HG02981 (cell line): Measurements from ENCODE around the gene CRIM1.

Source experiments
- ATAC-seq: cut with Tn5 transposase; IDR thresholded peaks from one replicate; pipeline ENCODE4 v1.9.1; 2021; ENCODE audit warnings: mild to moderate bottlenecking, moderate library complexity; ENCODE audit not compliant: unreplicated experiment

Gene CRIM1

GRCh38 chr2:36511858-36512603 is 156.5 kb downstream of the CRIM1 start:
- ATAC-seq, result no peak

GRCh38 chr2:36512705-36513104 is 157.1 kb downstream of the CRIM1 start:
- ATAC-seq, result no peak

GRCh38 chr2:36513661-36514060 is 158.1 kb downstream of the CRIM1 start:
- ATAC-seq, result no peak

GRCh38 chr2:36515538-36515937 is 160.0 kb downstream of the CRIM1 start:
- ATAC-seq, result no peak

GRCh38 chr2:36516136-36516870 is 160.7 kb downstream of the CRIM1 start:
- no peak for ATAC-seq

GRCh38 chr2:36520431-36520830 is 164.9 kb downstream of the CRIM1 start:
- no peak for ATAC-seq

GRCh38 chr2:36523153-36523552 is 167.6 kb downstream of the CRIM1 start:
- no peak for ATAC-seq

- no peak for ATAC-seq
These were observed 169.7 kb downstream of the CRIM1 start for GRCh38 chr2:36525245-36525644.

GRCh38 chr2:36526226-36526625 is 170.6 kb downstream of the CRIM1 start:
- ATAC-seq, result no peak

- peak; percentile 74 for ATAC-seq
These were observed 172.7 kb downstream of the CRIM1 start for GRCh38 chr2:36528274-36528673.

- ATAC-seq, result no peak
These were observed 173.3 kb downstream of the CRIM1 start for GRCh38 chr2:36528766-36529392.

- peak; percentile 68 for ATAC-seq
These were observed 174.8 kb downstream of the CRIM1 start for GRCh38 chr2:36530178-36530982.

GRCh38 chr2:36530983-36531354 is 175.4 kb downstream of the CRIM1 start:
- no peak for ATAC-seq

GRCh38 chr2:36534275-36534799 is 178.8 kb downstream of the CRIM1 start:
- no peak for ATAC-seq

GRCh38 chr2:36535099-36535498 is 179.5 kb downstream of the CRIM1 start:
- ATAC-seq, result no peak

- ATAC-seq, result no peak
These were observed 181.2 kb downstream of the CRIM1 start for GRCh38 chr2:36536776-36537175.

- no peak for ATAC-seq
These were observed 182.8 kb downstream of the CRIM1 start for GRCh38 chr2:36538335-36538734.

- peak; percentile 82 for ATAC-seq
These were observed 184.1 kb downstream of the CRIM1 start for GRCh38 chr2:36539631-36540030.

GRCh38 chr2:36540986-36541754 is 185.6 kb downstream of the CRIM1 start:
- ATAC-seq, result no peak
